GM06990 (cell line): ENCODE data around the gene COPB1.

ENCODE experiments used
- DNase-seq: peaks from one replicate; pipeline ENCODE4 v3.0.0-alpha.2; 2011; ENCODE audit not compliant: insufficient read length; ENCODE audit errors: extremely low read depth
- H3K27me3 ChIP-seq: replicated peaks from 2 replicates; pipeline ENCODE4 v1.6.0; 2011; ENCODE audit warnings: low read length; ENCODE audit not compliant: control insufficient read depth, insufficient read depth
- H3K36me3 ChIP-seq: 2 replicates; pipeline ENCODE4 v1.5.1; 2011; ENCODE audit warnings: low read length; ENCODE audit not compliant: control insufficient read depth, insufficient read depth
- H3K4me3 ChIP-seq: replicated peaks from 2 replicates; pipeline ENCODE4 v1.5.1; 2011; ENCODE audit warnings: low read depth, mild to moderate bottlenecking, control low read depth, low read length
- CTCF ChIP-seq: IDR thresholded peaks from 2 replicates; pipeline ENCODE4 v1.5.1; 2011; ENCODE audit warnings: low read length, control low read depth, mild to moderate bottlenecking, inconsistent platforms; ENCODE audit not compliant: insufficient read depth, poor library complexity, severe bottlenecking

Gene COPB1

GRCh38 chr11:14417617-14418374, 81.8 kb downstream of the COPB1 start:
- Histone ChIP-seq H3K36me3 (no peaks in the 10 kb centered on the region), H3K4me3 (no peak overlapping the region), H3K27me3 (no peaks in the 10 kb centered on the region)
- no peak for TF ChIP-seq CTCF
- no peak for DNase-seq

- Histone ChIP-seq H3K36me3 (no peaks in the 10 kb centered on the region), H3K4me3 (no peak overlapping the region), H3K27me3 (no peaks in the 10 kb centered on the region)
- DNase-seq = no peak
- TF ChIP-seq CTCF = no peak
Observed at GRCh38 chr11:14417186-14417585, 82.4 kb downstream of the COPB1 start.

GRCh38 chr11:14414470-14415461, 84.8 kb downstream of the COPB1 start:
- TF ChIP-seq CTCF = no peak
- Histone ChIP-seq H3K27me3 (no peaks in the 10 kb centered on the region), H3K4me3 (no peak overlapping the region), H3K36me3 (no peaks in the 10 kb centered on the region)
- DNase-seq = peak; percentile 22

- H3K27me3 ChIP-seq = no peaks in the 10 kb centered on the region
- H3K36me3 ChIP-seq = no peaks in the 10 kb centered on the region
- no peak for DNase-seq
- peak; percentile 23 for TF ChIP-seq CTCF
- H3K4me3 ChIP-seq = no peak overlapping the region
Observed at GRCh38 chr11:14413307-14414069, 86.1 kb downstream of the COPB1 start.

- H3K27me3 ChIP-seq = no peaks in the 10 kb centered on the region
- no peak overlapping the region for H3K4me3 ChIP-seq
- TF ChIP-seq CTCF = no peak
- no peak for DNase-seq
- H3K36me3 ChIP-seq = no peaks in the 10 kb centered on the region
Observed at GRCh38 chr11:14411818-14412217, 87.8 kb downstream of the COPB1 start.
